HG03442 (cell line): ENCODE results near the gene NUFIP2.
"Not testable (repeated sequence)": the region's sequence is repeated elsewhere in the genome, so short reads cannot be mapped to it uniquely, and the experiment has no call there.

Experiments
- ATAC-seq: cut with Tn5 transposase; IDR thresholded peaks from one replicate; pipeline ENCODE4 v1.9.1; 2021; ENCODE audit warnings: mild to moderate bottlenecking, moderate library complexity; ENCODE audit not compliant: unreplicated experiment

Gene NUFIP2

DNA sequence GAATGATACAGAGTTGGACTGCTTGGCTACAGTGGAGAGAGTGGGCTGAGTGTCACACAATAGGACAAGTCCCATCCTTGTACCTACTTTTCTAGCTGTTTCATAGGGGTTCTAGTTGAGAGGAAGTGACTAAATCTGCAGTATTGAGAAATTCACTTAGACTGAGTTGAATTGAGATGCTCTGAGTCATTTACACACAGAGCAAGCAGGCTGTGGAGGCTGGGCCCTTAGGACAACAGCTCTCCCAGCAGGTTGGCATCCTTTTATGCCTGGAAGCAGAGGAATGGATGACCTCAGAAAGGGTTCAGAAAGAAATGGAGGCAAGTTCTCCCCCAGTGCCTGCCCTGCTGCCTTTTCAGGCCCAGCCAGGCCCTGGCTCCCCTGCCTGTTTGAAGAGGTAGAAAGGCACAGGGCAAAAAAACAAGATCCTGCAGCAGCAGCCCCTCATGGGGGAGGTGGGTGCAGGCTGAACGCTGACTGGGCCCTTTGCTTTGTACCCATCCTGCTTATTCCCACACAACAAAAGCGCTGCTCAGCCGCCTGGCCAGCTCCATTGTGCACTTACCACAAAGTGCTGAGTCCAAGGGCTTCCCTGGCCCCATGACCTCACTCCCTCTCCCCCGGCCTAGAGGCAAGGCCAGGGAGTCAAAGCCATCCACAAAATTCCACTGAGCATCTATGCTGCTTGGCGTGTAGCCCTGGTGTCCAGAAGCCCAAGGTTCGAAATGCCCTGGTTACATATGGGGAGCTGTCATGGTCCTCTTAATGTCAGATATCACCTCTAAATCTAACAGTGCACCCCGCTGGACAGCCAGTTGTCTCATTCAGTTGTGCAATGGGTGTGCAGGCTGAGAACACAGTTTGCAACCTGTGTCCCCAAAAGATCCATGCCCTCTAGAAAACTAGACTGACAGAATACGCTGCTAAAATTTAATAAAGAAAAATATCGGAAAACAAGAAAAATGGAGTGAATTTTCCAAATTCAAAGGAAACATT, 52.7 kb downstream of the NUFIP2 start:
- ATAC-seq, result no peak

DNA sequence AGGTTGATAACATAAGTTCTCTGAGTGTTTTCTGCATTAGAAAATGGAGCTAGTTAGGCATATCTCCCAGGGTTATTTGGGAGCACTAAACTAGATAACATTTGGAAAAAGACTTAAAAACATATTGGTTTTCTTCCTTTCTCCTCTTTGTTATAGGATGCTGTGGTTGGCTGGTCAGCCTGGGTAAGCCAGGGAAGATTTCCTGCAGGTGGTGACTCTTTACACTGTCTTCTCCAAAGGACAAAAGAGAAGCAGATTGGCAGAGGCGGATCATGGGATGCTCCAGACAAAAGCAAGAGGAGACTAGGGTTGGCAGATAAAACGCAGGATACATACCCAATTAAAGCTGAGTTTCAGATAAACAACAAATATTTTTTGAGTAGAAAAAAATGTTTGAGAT, 53.5 kb downstream of the NUFIP2 start:
- no peak for ATAC-seq

DNA sequence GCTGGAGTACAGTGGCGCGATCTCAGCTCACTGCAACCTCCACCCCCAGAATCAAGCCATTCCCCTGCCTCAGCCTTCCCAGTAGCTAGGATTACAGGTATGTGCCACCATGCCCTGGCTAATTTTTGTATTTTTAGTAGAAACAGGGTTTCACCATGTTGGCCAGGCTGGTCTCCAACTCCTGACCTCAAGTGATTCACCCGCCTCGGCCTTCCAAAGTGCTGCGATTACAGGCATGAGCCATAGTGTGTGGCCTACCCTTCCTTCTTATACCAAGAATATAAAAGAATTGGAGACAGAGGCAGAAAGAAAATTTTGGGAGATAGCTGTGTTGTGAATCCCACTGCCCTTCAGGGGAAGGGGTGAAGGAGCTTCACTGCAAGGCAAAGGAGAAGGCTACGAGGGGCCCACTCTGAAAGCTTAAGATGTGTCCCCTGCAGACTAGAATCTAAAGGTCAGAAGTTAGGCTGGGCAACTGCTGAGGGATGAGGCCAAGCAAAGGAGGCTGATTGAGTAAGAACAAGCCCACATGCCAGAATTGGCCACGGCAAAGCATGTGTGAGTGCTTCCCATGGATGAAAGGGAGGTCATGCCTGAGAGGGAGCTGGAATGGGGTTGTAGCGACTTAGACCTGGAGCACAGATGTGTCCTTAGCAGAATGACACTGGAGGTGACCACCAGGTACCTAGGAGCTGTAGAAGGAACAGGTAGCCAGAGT, 55.7 kb downstream of the NUFIP2 start:
- ATAC-seq, result no peak

DNA sequence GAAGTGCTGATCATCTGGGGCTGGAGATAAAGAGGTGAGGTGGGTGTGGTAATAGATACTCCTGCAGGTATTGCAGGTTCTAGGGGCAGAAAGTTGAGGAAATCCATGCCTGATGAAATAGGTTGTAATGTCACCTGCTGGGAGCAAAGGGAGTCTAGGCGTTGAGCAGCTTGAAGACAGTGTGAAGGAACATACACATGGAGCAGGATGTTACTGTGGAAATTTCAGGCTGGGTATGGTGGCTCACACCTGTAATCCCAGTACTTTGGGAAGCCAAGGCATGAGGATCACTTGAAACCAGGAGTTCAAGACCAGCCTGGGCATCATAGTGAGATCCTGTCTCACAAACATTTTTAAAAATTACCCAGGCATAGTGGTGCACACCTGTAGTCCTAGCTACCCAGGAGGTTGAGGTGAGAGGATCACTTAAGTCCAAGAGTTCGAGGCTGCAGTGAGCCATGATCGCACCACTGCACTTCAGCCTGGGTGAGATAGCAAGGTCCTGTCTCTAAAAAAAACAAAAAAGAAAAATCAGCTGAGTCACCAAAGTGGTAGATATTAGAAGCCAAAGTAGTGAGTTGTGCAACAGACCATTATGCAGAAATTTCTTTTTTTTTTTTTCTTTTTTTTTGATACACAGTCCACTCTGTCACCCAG, 56.3 kb downstream of the NUFIP2 start:
- no peak for ATAC-seq

DNA sequence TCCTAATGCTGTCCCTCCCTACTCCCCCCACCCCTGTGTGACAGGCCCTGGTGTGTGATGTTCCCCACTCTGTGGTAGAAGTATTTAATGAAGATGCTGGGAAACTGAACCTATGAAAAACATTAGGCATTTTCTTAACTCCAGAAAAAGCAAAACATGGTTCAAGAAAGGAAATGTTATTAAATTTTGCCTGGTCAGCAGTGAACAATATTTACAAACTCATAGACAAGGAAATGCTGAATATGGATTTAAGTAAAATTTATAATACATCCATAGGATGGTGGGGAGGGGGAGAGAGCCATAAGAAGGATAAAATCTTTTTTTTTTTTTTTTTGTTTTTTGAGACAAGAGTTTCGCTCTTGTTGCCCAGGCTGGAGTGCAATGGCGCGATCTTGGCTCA, 58.0 kb downstream of the NUFIP2 start:
- no peak for ATAC-seq

DNA sequence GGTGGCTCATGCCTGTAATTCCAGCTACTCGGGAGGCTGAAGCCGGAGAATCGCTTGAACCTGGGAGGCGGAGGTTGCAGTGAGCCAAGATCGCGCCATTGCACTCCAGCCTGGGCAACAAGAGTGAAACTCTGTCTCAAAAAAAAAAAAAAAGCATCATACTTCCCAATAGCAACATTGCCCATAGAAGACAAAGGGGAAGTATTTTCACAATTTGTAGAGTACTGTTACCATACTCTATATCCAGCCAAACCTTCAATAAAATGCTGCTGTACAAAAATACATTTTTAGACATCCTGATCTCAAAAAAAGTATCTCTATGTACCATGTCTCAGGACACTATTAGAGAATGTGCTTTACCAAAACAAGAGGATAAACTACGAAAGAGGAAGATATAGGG, 59.0 kb downstream of the NUFIP2 start:
- not testable (repeated sequence) for ATAC-seq

DNA sequence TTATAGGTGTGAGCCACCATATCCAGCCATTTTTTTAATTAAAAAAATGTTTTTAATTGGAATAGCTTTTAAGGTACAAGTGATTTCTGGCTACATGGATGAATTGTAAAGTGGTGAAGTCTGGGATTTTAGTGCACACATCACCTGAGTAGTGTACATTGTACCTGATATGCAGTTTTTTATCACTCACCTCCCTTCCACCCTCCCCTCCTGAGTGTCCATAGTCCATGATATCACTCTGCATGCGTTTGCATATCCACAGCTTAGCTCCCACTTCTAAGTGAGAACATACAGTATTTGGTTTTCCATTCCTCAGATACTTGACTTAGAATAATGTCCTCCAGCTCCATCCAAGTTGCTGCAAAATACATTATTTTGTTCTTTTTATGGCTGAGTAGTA, 60.6 kb downstream of the NUFIP2 start:
- ATAC-seq, result no peak

DNA sequence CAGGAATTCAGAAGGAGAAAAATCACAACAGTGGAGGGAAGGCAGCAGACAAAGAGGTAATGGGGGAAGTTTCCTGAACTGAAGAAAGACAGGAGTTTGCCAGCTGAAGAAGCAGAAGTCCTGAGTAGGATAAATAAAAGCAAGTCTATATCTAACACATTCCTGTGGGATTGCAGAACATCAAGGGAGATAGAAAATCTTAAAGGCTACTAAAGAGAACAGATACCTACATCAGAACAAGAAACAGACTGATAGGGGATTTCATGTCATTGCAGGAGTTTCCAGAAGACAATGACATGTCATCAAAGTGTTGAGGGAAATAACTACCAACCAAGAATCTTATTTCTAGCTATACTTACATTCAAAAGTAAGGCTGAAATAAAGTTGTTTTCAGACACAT, 68.6 kb downstream of the NUFIP2 start:
- no peak for ATAC-seq

DNA sequence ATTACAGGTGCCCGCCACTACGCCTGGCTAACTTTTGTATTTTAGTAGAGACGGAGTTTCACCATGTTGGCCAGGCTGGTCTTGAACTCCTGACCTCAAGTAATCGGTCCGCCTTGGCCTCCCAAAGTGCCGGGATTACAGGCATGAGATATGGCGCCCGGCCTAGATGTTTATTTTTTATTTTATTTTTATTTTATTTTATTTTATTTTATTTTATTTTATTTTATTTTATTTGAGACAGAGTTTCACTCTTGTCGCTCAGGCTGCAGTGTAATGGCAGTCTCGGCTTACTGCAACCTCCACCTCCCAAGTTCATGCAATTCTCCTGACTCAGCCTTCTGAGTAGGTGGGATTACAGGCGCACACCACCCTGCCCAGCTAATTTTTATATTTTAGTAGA, 72.6 kb downstream of the NUFIP2 start:
- not testable (repeated sequence) for ATAC-seq

DNA sequence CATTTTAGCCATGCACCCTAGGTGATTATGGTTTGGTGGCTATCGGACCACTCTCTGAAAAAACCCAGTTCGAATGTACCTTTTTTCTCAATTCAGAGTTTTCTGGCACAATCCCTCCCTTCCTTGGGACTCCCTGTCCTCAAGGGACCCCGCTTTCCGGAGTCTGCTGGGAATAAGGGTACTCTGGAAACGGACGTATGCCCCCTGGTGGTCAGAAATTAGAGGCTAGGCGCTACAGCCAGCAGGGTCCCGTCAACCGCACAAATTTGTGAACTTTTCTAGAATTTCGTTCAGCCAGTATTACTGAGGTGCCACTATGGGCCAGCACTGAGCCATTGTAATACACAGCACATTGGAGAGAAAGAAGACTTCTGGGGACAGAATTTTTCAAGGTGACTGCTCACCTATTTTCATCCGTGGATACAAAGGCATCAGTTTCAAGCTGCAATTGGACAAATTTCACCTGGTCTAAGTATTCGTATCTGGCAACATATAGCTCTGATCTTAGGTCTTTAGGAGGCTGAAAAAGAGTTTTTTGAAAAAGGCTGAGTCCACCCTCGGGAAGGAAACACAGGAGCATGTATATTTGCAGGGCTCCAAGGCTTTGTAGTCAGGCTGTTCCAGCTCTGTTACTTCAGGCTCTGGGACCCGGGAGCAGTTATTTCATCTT, 74.4 kb downstream of the NUFIP2 start:
- no peak for ATAC-seq

DNA sequence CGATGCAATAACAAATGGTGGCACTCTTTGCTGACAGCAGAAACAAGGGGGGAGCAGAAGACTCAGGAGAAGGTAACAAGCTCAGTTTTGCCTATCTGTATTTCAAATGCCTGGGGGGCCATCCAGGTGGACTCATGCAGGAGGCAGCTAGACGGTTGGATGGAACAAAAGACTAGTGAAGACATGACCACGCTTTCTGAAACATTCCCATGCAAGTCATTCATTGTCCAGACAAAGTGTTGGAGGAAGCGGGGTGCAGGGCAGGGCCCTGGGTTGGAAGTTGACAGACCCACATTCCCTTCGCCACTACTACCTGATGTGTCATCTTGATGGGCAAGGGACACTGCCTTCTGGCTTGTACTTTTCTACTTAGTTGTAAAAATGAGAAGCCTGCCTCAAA, 77.1 kb downstream of the NUFIP2 start:
- no peak for ATAC-seq

DNA sequence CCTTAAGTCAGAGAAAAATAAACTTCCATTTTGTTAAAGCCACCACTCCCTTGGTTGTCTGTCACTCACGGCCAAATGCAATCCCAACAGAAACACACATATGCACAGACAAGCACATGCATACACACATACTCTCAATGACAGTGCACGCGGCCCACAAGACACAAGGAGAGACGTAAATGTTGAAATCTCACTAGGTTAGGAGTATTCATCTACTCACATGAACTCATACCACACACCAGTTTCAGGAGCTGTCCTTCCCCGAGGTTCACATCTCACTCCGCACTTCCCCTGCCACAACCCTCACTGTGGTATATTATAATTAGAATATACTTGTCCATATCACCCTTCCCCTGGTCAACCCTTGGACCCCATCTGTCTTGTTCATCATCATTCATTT, 77.8 kb downstream of the NUFIP2 start:
- no peak for ATAC-seq

DNA sequence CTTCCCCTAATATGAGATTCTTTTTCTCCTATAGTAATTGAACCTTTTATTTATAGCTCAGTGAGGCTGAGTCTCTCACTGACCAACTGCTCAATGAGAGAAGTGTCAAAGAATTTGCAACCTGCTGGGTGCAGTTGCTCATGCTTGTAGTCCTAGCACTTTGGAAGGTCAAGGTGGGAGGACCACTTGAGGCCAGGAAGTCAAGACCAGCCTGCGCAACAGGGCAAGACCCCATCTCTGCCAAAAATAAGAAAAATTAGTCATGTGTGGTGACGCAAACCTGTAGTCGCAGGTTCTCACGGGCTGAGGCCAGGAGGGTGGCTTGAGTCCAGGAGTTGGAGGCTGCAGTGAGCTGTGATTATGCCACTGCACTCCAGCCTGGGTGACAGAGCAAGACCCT, 78.2 kb downstream of the NUFIP2 start:
- ATAC-seq, result no peak

DNA sequence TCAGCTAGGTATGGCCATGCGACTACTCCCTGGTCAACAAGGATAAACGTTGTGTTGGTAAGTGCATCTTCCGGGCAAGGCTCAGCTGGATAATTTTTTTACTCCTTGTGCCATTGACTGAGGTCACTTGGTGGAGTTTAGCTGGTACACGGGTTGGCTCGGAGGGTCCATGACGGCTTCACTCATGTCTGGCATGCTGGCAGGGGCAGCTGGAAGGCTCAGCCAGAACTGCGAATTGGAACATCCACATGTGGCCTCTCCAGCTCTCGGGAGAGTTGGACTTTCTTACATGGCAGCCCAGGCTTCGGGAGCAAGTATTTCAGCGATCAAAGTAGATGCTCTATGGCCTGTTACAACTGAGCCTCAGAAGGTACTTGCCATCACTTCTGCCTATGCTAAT, 78.8 kb downstream of the NUFIP2 start:
- ATAC-seq, result no peak

DNA sequence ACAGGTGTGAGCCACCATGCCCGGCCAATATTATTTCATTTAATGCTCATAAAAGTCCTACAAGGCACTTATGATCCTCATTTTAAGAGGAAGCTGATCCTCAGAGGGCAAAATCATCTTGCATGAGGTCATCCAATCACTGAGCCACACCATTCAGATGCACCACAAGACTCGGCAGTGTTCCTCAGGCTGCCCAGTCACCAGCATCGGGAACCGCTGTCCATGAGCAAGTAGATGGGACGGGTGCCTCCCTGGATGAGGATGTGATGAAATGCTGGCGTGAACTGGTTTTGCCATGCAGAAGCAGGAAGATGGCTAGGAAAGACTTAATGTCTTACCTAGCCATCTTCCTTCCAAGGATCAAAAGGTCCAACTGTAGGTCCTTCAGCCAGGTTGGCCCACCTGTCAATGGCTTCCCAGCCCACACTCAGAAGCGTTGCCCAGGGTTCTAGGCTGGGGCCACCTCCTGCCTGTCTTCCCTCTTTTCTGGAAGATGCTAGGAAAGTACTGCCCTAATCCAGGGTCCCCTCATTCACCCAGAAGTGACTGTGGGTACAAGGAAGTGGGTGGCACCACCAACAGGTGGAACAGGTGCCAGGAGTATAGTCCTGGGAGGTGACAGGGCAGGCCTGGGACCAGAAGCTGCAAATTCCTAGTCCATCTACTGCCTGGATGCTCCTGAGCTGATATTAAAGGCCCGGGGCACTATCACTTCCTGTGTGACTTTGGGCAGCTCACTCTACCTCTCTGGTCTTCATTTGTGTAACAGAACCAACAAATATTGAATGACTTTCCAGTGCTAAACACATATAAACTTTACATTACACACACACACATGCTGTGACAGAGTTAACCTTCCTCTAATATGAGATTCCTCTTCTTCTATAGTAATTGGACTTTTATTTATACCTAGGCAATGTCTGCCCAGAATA, 79.5 kb downstream of the NUFIP2 start:
- ATAC-seq, result no peak

DNA sequence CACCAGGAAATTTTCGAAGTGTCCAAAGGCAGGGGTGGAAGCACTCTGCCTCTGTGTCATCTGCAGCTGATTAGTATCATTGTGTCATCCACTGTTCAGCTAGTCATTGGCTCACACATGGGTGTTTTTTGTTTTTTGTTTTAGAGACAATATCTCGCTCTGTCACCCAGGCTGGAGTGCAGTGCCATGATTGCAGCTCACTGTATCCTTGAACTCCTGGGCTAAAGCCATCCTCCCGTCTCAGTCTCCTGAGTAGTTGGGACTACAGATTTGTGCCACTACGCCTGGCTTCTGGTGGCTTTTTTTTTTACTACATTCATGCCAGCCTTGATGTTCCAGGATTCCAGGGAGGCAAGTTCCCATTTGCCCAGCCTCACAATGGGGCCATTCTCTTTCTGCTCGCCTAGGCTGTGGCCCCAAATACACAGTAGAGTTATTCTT, 81.2 kb downstream of the NUFIP2 start:
- ATAC-seq, result no peak

DNA sequence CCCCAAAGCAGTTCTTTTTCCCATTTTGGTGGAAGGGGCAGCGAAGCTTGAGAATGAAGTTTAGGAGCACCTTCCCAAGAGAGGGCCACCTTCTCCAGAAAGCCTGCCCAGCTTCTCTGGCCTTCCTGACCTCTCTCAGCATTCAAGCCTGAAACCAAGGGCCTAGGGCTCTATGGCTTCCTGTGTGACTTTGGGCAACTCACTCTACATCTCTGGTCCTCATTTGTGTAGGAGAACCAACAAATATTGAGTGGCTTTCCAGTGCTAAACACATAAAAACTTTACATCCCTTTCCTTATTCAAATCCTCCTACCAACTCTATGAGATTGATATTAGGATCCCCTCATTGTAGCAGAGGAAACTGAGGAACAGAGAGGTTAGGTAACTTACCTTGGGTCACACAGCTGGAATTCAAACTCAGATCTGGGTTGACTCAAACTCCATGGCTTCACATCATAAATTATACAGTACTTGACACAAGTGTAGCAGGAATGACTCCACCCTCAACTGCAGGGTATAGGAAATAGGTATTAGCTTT, 81.8 kb downstream of the NUFIP2 start:
- no peak for ATAC-seq

DNA sequence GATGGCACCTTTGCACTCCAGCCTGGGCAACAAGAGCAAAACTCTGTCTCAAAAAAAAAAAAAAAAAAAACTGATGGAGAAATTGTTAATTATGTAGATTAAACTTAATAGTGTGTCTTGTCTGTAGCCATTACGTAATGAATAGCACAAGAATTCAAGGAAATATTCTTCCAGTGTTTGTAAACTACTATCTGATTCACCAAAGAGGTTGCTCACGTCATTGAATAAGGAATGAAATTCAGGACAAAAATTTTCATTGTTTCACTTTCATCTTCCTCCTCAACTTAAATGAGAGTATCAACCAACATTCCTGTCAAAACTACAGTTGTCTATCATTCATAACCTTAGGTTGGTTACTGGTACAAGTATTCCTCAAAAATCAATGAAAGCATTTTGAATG, 83.1 kb downstream of the NUFIP2 start:
- ATAC-seq, result no peak

DNA sequence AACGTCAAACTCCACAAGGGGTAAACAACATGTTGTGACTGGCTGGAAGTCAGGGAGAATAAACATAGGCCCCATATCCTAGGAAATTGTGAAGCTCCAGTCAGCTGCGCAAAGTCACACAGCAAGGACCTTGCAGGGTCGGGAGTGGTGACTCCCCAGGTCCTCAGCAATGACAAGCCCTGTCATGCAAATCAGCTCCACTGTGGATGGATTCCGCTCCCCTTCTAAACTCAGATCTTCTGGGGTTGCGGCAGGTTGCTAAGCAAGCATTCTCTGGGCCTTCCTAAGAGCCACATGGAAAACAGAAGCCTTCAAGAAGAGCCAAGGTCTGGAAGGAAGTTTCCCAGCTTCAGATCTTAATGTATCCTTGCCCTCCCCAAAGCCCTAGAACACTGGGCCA, 84.9 kb downstream of the NUFIP2 start:
- ATAC-seq, result no peak

DNA sequence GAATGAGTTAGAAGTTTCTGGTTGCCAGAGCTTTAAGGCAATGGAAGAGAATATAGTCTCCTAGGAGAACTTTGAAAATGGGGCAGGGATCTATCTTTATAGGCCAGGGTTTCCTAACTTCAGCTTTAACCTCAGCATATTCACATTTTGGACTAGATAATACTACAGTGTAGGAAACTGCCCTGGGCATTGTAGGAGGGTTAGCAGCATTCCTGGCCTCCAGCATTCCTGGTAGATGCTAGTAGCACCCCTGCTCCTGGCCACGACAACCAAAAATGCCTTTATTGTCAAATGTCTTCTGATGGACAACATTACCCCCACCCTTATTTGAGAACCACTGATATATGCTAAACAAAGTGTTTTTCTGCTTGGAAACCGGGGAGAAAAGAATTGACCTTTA, 86.0 kb downstream of the NUFIP2 start:
- ATAC-seq, result no peak
